ENCODE results near the gene DLGAP4. TPM values are rescaled to one million over a fixed set of nuclear protein-coding genes. Genes with fewer than 3 reads are reported as not detected.

The DLGAP4 gene
- total and polyA plus RNA-seq, 10 of the 15 experiments (the other 5 are each of a cell fraction or from before 2014, with no cell fraction given), result 0.42 to 43.3 (median 19.0) TPM

- no peak for TF ChIP-seq ZZZ3 (IDR thresholded peaks at IDR 0.05; ENCODE audit: control insufficient read depth, insufficient read length, low read depth)
- no peak for TF ChIP-seq E2F4 (IDR thresholded peaks at IDR 0.05; ENCODE audit: low read depth, low read length)
- TF ChIP-seq ZNF384 (IDR thresholded peaks at IDR 0.05; ENCODE audit: borderline replicate concordance, low read depth, low read length), result no peak
- TF ChIP-seq EED (IDR thresholded peaks at IDR 0.05; ENCODE audit: low read depth), result no peak
- no peak for TF ChIP-seq MTA3 (IDR thresholded peaks at IDR 0.05; ENCODE audit: borderline replicate concordance, low read length)
- no peak for TF ChIP-seq SREBF1 (IDR thresholded peaks at IDR 0.05; ENCODE audit: low read length)
- no peak for TF ChIP-seq PAX8 (IDR thresholded peaks at IDR 0.05)
- no peak for TF ChIP-seq SUPT20H (IDR thresholded peaks at IDR 0.05; ENCODE audit: borderline replicate concordance, control insufficient read depth, low read depth, low read length)
- TF ChIP-seq, protein P1, sequence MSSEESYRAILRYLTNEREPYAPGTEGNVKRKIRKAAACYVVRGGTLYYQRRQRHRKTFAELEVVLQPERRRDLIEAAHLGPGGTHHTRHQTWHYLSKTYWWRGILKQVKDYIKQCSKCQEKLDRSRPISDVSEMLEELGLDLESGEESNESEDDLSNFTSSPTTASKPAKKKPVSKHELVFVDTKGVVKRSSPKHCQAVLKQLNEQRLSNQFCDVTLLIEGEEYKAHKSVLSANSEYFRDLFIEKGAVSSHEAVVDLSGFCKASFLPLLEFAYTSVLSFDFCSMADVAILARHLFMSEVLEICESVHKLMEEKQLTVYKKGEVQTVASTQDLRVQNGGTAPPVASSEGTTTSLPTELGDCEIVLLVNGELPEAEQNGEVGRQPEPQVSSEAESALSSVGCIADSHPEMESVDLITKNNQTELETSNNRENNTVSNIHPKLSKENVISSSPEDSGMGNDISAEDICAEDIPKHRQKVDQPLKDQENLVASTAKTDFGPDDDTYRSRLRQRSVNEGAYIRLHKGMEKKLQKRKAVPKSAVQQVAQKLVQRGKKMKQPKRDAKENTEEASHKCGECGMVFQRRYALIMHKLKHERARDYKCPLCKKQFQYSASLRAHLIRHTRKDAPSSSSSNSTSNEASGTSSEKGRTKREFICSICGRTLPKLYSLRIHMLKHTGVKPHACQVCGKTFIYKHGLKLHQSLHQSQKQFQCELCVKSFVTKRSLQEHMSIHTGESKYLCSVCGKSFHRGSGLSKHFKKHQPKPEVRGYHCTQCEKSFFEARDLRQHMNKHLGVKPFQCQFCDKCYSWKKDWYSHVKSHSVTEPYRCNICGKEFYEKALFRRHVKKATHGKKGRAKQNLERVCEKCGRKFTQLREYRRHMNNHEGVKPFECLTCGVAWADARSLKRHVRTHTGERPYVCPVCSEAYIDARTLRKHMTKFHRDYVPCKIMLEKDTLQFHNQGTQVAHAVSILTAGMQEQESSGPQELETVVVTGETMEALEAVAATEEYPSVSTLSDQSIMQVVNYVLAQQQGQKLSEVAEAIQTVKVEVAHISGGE (CRISPR knock-in tag; IDR thresholded peaks at IDR 0.05), result no peak
- no peak for TF ChIP-seq MYC (IDR thresholded peaks at IDR 0.05; ENCODE audit: insufficient read depth, insufficient read length, insufficient replicate concordance, low read length, severe bottlenecking)
- TF ChIP-seq SRF (IDR thresholded peaks at IDR 0.05; ENCODE audit: low read depth in 2 of 2, low read length in 2 of 2), result no peak
- H3K36me3 ChIP-seq (ENCODE audit: control insufficient read depth in 2 of 2, insufficient read depth in 2 of 2, low read length in 1 of 2), result no peaks in the 10 kb centered on the region; a peak in 1 of 4 replicates
- no peak overlapping the region for H3K9ac ChIP-seq (ENCODE audit: control insufficient read depth, insufficient read depth, low read length)
- no peak overlapping the region for H3K27ac ChIP-seq (ENCODE audit: control insufficient read depth, insufficient read depth)
- peaks cover 25% of the 10 kb centered on the region for H3K4me1 ChIP-seq (ENCODE audit: control insufficient read depth, insufficient read depth, low read length)
- ATAC-seq (no peak), FAIRE-seq (no peak), DNase-seq (ENCODE audit: low read depth, low spot score) (no peak)
- no peak overlapping the region for H2AFZ ChIP-seq (ENCODE audit: control insufficient read depth, low read depth, low read length)
- CTCF ChIA-PET, result interaction anchor here (0.6 to 2.3 kb wide), 2 partner anchors 15 to 290 kb away, joined by 3 to 9 read pairs; no protein-coding TSS in a partner anchor
- peaks cover 5% of the 10 kb centered on the region for H3K79me2 ChIP-seq (ENCODE audit: control insufficient read depth, insufficient read depth, low read length)
- BruUV-seq (replicated peaks), result no TSS peak
- in situ Hi-C loops (cut with MboI), result no loop called here
- SMC1A ChIA-PET (ENCODE audit: uncharacterized antibody, unreplicated experiment), result no interaction called here
- H3K4me2 ChIP-seq (ENCODE audit: control insufficient read depth, insufficient read depth), result no peak overlapping the region
- intact Hi-C loops (cut with micrococcal nuclease; ENCODE audit: unreplicated experiment), result no loop called here
- 100% methylated on average over 1 of the region's 1 CpG for WGBS (ENCODE audit: insufficient coverage, insufficient replicate concordance, low lambda C conversion rate, missing lambda C conversion rate)
- no peaks in the 10 kb centered on the region for H3K27me3 ChIP-seq (replicated peaks in 1 of 2; ENCODE audit: control insufficient read depth in 2 of 2, insufficient read depth in 2 of 2, low read length in 1 of 2)
- no peak overlapping the region for H3K4me3 ChIP-seq
- POLR2A ChIA-PET, result interaction anchor here (0.5 kb wide), 1 partner anchor 279 kb away, joined by 3 read pairs; no protein-coding TSS in a partner anchor
- H4K20me1 ChIP-seq (ENCODE audit: control insufficient read depth, insufficient read depth), result no peaks in the 10 kb centered on the region
- H3K9me3 ChIP-seq (replicated peaks; ENCODE audit: control insufficient read depth, insufficient read depth, low read length), result no peaks in the 10 kb centered on the region
- RAD21 ChIA-PET (ENCODE audit: unreplicated experiment), result no interaction called here
Measured at GRCh38 chr20:36487069-36487468, 180.9 kb downstream of the DLGAP4 start.

Data from GM12878 (cell line).